Esophagus muscularis mucosa (tissue), 4 donors: Measurements from ENCODE around the gene CBLC. TPM values are rescaled to one million over a fixed set of nuclear protein-coding genes. Genes with fewer than 3 reads are reported as not detected.
"Not testable (repeated sequence)": the region's sequence is repeated elsewhere in the genome, so short reads cannot be mapped to it uniquely, and the experiment has no call there.

Experiments
- DNase-seq: peaks from one replicate; pipeline ENCODE4 v3.0.0-alpha.2; 2017; ENCODE audit errors: extremely low spot score
- H3K27ac ChIP-seq, 4 donors: fragments of 200-600 bp; sonication (generic); replicated peaks in 1 of 4; 1 replicate in 3 of 4; 2 replicates in 1 of 4; pipeline ENCODE4 v1.5.1; 2016 to 2019; ENCODE audit warnings: mild to moderate bottlenecking in 1 of 4
- H3K27me3 ChIP-seq, 4 donors: fragments of 200-600 bp; sonication (generic); one replicate each; pipeline versions ENCODE4 v1.5.1 to v1.6.0; 2016 to 2019
- H3K36me3 ChIP-seq, 4 donors: fragments of 200-600 bp; sonication (generic); one replicate each; pipeline ENCODE4 v1.5.1; 2016 to 2019
- H3K4me1 ChIP-seq, 4 donors: fragments of 200-600 bp; sonication (generic); one replicate each; pipeline ENCODE4 v1.5.1; 2016 to 2019
- H3K4me3 ChIP-seq, 4 donors: fragments of 200-600 bp; sonication (generic); 1 replicate in 2 of 4; 2 replicates in 2 of 4; pipeline ENCODE4 v1.5.1; 2016 to 2019; ENCODE audit warnings: mild to moderate bottlenecking in 4 of 4, moderate library complexity in 1 of 4
- H3K9me3 ChIP-seq, 4 donors: fragments of 200-600 bp; sonication (generic); 1 replicate in 3 of 4; 2 replicates in 1 of 4; pipeline ENCODE4 v1.5.1; 2016 to 2019
- EP300 ChIP-seq: sonication (generic); formaldehyde crosslinking; IDR thresholded peaks from one replicate; pipeline ENCODE4 v1.6.1; 2017; ENCODE audit warnings: antibody characterized with exemption
- POLR2A ChIP-seq: fragments of 450-650 bp; IDR thresholded peaks from one replicate; pipeline ENCODE4 v1.6.1; 2017; ENCODE audit warnings: antibody characterized with exemption, moderate library complexity, mild to moderate bottlenecking, low read depth
- POLR2AphosphoS5 ChIP-seq, 2 donors: sonication (generic); formaldehyde crosslinking; IDR thresholded peaks; one replicate each; pipeline ENCODE4 v1.6.1; 2017; ENCODE audit warnings: antibody characterized with exemption in 2 of 2
- WGBS: methylation state at CpG from one replicate; pipeline ENCODE4 v1.1.5; 2018; 5-methylcytosine and 5-hydroxymethylcytosine counted together
- intact Hi-C: fragments of 100-400 bp; cut with DNase I; formaldehyde crosslinking; loops from one replicate; pipeline ENCODE4 v1.15.1; 2023
- total RNA-seq, 4 donors: library from RNA; depleted of rRNA; stranded (reverse); fragments of >200 nt; gene quantifications; one replicate each; pipeline versions ENCODE4 v1.1.0 to v1.2.1, GENCODE V29; 2016
- TF ChIP-seq, protein P1 (sequence below), 3 experiments: fragments of 200-600 bp in 2 of 3; fragments of 450-650 bp in 1 of 3; sonication (generic) in 2 of 3; IDR thresholded peaks; one replicate each; pipeline ENCODE4 v1.5.1; 2017 to 2019; ENCODE audit warnings: antibody characterized with exemption in 3 of 3, mild to moderate bottlenecking in 2 of 3, moderate library complexity in 1 of 3

CBLC gene
- total RNA-seq, 4 donors from 2014 or later = 0.34 to 0.50 TPM; not detected in 2

DNA sequence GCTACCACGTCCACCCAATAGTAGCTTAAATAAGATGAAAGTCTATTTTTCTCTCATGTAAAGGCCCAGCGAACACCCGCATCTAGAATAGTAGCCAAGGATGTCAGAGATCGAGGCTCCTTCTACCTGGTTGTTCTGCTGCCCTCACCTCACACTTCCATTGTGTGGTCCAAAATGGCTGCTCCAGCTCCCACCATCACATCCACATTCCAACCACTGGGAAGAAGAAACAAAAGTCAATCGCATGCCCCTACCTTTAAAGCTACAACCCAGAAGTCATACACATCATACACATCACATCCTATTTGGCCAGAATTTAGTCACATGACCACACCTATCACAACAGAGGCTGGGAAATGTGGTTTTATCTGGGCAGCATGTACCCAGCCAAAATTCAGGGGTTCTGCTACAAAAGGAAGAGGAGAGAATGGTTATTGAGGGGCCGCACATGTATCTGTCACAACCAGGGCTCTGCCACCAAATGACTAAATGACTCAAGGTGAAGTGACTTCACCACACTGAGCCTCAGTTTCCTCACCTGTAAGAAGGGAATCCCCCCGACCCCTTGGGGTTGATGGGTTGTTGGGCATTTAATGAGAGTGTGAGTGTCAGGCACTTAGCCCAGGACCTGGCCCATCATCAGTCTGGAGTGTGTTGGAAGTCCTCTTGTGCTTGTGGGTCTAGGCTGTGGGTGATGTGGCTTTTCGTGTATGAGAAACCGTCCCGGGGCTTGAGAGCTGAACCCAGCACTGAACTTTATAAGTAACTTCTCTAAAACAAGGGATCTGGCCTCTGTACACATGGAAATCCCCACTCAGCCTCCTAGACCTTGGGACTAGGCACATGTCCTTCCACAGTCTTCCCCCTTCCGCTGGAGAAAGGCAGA, 10.2 kb upstream of the CBLC start:
- Histone ChIP-seq H3K9me3 (no peaks in the 10 kb centered on the region), H3K4me1 (peaks cover 0 to 12% (median 7%) of the 10 kb centered on the region in 4 donors), H3K4me3 (no peak overlapping the region), H3K36me3 (no peaks in the 10 kb centered on the region), H3K27ac (no peak overlapping the region), H3K27me3 (no peaks in the 10 kb centered on the region)
- 81% methylated on average over 9 of the region's 11 CpGs for WGBS
- TF ChIP-seq EP300 (no peak), POLR2A (no peak), POLR2AphosphoS5 (IDR thresholded peaks at IDR 0.05) (no peak)
- TF ChIP-seq, protein P1, sequence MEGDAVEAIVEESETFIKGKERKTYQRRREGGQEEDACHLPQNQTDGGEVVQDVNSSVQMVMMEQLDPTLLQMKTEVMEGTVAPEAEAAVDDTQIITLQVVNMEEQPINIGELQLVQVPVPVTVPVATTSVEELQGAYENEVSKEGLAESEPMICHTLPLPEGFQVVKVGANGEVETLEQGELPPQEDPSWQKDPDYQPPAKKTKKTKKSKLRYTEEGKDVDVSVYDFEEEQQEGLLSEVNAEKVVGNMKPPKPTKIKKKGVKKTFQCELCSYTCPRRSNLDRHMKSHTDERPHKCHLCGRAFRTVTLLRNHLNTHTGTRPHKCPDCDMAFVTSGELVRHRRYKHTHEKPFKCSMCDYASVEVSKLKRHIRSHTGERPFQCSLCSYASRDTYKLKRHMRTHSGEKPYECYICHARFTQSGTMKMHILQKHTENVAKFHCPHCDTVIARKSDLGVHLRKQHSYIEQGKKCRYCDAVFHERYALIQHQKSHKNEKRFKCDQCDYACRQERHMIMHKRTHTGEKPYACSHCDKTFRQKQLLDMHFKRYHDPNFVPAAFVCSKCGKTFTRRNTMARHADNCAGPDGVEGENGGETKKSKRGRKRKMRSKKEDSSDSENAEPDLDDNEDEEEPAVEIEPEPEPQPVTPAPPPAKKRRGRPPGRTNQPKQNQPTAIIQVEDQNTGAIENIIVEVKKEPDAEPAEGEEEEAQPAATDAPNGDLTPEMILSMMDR (IDR thresholded peaks at IDR 0.05) = no peak
- DNase-seq = no peak
- intact Hi-C loops = no loop called here

- intact Hi-C loops = loop anchor here (1.0 to 2.0 kb wide), 2 partner anchors 46 to 82 kb away; no protein-coding TSS in a partner anchor
- Histone ChIP-seq H3K27me3 (peaks cover 0 to 3% (median 0%) of the 10 kb centered on the region in 4 donors), H3K36me3 (no peaks in the 10 kb centered on the region), H3K9me3 (no peaks in the 10 kb centered on the region), H3K4me3 (no peak overlapping the region), H3K4me1 (peaks cover 0 to 12% (median 7%) of the 10 kb centered on the region in 4 donors), H3K27ac (no peak overlapping the region)
- TF ChIP-seq POLR2AphosphoS5 (IDR thresholded peaks at IDR 0.05) = peak in 1 of 2 donors; percentile 44
- TF ChIP-seq EP300 = no peak
- TF ChIP-seq, protein P1 (IDR thresholded peaks at IDR 0.05) = peak; percentile 89 to 92 (median 90)
- TF ChIP-seq POLR2A = no peak
- 16% methylated on average over 15 of the region's 15 CpGs for WGBS
- peak; percentile 97 for DNase-seq
These were observed 7.0 kb upstream of the CBLC start for GRCh38 chr19:44770550-44771257.

DNA sequence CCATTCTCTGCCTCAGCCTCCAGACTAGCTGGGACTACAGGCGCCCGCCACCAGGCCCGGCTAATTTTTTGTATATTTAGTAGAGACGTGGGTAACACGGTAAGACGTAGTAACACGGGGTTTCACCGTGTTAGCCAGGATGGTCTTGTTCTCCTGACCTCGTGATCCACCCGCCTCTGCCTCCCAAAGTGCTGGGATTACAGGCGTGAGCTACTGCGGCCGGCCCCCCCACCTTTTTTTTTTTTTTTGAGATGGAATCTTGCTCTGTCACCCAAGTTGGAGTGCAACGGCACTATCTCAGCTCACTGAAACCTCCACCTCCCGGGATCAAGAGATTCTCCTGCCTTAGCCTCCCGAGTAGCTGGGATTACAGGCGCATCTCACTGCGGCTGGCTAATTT, 5.5 kb upstream of the CBLC start:
- H3K9me3 ChIP-seq, H3K36me3 ChIP-seq, H3K27ac ChIP-seq, H3K4me3 ChIP-seq, DNase-seq, intact Hi-C loops: not testable (repeated sequence)
- Histone ChIP-seq H3K27me3 (peaks cover 0 to 12% (median 0%) of the 10 kb centered on the region in 4 donors), H3K4me1 (peaks cover 0 to 12% (median 7%) of the 10 kb centered on the region in 4 donors)
- WGBS = 82% methylated on average over 18 of the region's 18 CpGs

GRCh38 chr19:44772959-44773358, 4.7 kb upstream of the CBLC start:
- WGBS = 29% methylated on average over 3 of the region's 3 CpGs
- Histone ChIP-seq H3K27me3 (peaks cover 0 to 17% (median 3%) of the 10 kb centered on the region in 4 donors), H3K36me3 (no peaks in the 10 kb centered on the region), H3K27ac (no peak overlapping the region), H3K4me3 (no peak overlapping the region), H3K9me3 (no peaks in the 10 kb centered on the region), H3K4me1 (peaks cover 2 to 16% (median 12%) of the 10 kb centered on the region in 4 donors)
- intact Hi-C loops = no loop called here
- TF ChIP-seq POLR2AphosphoS5 (IDR thresholded peaks at IDR 0.05) = no peak
- TF ChIP-seq EP300 = no peak
- TF ChIP-seq, protein P1 (IDR thresholded peaks at IDR 0.05) = no peak
- TF ChIP-seq POLR2A = no peak
- DNase-seq = no peak

DNA sequence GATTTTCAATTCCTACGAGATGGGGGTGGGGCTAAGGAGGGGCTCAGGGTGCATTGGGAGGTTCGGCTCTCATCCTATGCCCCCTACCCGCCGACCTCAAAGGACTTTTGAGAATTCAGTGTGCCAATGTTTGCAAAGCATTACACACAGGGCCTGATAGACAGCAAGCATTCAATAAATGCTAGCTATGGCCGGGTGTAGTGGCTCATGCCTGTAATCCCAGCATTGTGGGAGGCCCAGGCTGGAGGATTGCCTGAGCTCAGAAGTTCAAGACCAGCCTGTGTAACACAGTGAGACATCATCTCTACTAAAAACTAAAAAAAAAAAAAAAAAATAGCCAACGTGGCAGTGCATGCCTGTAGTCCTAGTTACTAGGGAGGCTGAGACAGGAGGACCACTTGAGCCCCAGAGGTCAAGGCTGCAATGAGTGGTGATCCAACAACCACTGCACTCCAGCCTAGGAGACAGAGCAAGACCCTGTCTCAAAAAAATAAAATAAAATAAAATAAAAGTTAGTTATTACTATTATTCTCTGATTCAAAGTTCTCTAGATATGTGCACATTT, 1.9 kb upstream of the CBLC start:
- Histone ChIP-seq H3K36me3 (no peaks in the 10 kb centered on the region), H3K4me1 (peaks cover 4 to 8% (median 8%) of the 10 kb centered on the region in 4 donors), H3K27me3 (peaks cover 0 to 25% (median 4%) of the 10 kb centered on the region in 4 donors), H3K9me3 (no peaks in the 10 kb centered on the region), H3K4me3 (no peak overlapping the region), H3K27ac (no peak overlapping the region)
- no peak for DNase-seq
- TF ChIP-seq POLR2AphosphoS5 (IDR thresholded peaks at IDR 0.05) (no peak), POLR2A (no peak), EP300 (no peak)
- TF ChIP-seq, protein P1 (IDR thresholded peaks at IDR 0.05) = no peak
- 93% methylated on average over 6 of the region's 6 CpGs for WGBS
- intact Hi-C loops = no loop called here
